ENCODE data around the gene PNPLA2.

DNA sequence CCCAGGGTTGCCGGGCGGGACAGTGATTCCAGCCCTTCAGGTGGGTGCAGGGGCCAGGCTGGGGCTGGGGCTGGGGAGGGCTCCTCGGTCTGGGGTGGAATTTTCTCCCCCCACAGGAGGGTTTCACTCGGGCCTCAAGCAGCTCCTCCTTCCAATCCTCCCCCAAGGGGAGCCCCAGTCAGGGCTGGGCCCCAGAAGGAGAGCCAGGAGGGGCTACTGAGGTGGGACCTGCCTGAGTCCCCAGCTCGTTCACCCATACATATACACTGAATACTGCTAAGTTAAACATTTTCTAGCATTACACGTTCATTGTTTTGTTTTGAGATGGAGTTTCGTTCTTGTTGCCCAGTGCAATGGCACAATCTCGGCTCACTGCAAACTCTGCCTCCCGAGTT is 7.5 kb downstream of the PNPLA2 start:
- TF ChIP-seq POLR2AphosphoS5 (IDR thresholded peaks at IDR 0.05) (no peak), POLR2A (IDR thresholded peaks at IDR 0.05) (no peak)
